Hindlimb muscle (tissue), 1 donor: Measurements from ENCODE around the gene PMAIP1. TPM values are rescaled to one million over a fixed set of nuclear protein-coding genes. Genes with fewer than 3 reads are reported as not detected.

Experiments used
- DNase-seq: peaks from one replicate; pipeline ENCODE4 v3.0.0-alpha.2; 2013
- polyA plus RNA-seq: library from polyadenylated mRNA; unstranded; fragments of 120-200 nt; gene quantifications from one replicate; pipeline ENCODE4 v1.2.1, GENCODE V29; 2013; ENCODE audit not compliant: insufficient read length

Gene PMAIP1
- polyA plus RNA-seq, 1 donor = 50.3 TPM

- DNase-seq = no peak
Observed at GRCh38 chr18:59915606-59916005, 15.8 kb downstream of the PMAIP1 start.

GRCh38 chr18:59916746-59917145 is 16.9 kb downstream of the PMAIP1 start:
- DNase-seq = no peak

- DNase-seq = no peak
Observed at GRCh38 chr18:59917422-59917821, 17.6 kb downstream of the PMAIP1 start.

- DNase-seq = peak; percentile 43
Observed at GRCh38 chr18:59918320-59918755, 18.5 kb downstream of the PMAIP1 start.

- DNase-seq = no peak
Observed at GRCh38 chr18:59918997-59919396, 19.2 kb downstream of the PMAIP1 start.

GRCh38 chr18:59921384-59921891 is 21.6 kb downstream of the PMAIP1 start:
- no peak for DNase-seq

GRCh38 chr18:59923539-59924196 is 23.9 kb downstream of the PMAIP1 start:
- DNase-seq = no peak

- DNase-seq = no peak
Observed at GRCh38 chr18:59926131-59926530, 26.3 kb downstream of the PMAIP1 start.

- DNase-seq = no peak
Observed at GRCh38 chr18:59927246-59927825, 27.5 kb downstream of the PMAIP1 start.

GRCh38 chr18:59928201-59928600 is 28.4 kb downstream of the PMAIP1 start:
- no peak for DNase-seq

GRCh38 chr18:59929621-59930295 is 30.0 kb downstream of the PMAIP1 start:
- DNase-seq = no peak

- DNase-seq = no peak
Observed at GRCh38 chr18:59932401-59932800, 32.6 kb downstream of the PMAIP1 start.

- DNase-seq = no peak
Observed at GRCh38 chr18:59938676-59939075, 38.9 kb downstream of the PMAIP1 start.

- no peak for DNase-seq
Observed at GRCh38 chr18:59939127-59939526, 39.3 kb downstream of the PMAIP1 start.

- no peak for DNase-seq
Observed at GRCh38 chr18:59940068-59940467, 40.3 kb downstream of the PMAIP1 start.

- DNase-seq = no peak
Observed at GRCh38 chr18:59941331-59941730, 41.5 kb downstream of the PMAIP1 start.

- DNase-seq = no peak
Observed at GRCh38 chr18:59942601-59943000, 42.8 kb downstream of the PMAIP1 start.

- no peak for DNase-seq
Observed at GRCh38 chr18:59945544-59945943, 45.7 kb downstream of the PMAIP1 start.

GRCh38 chr18:59950215-59950944 is 50.6 kb downstream of the PMAIP1 start:
- DNase-seq = no peak

- DNase-seq = no peak
Observed at GRCh38 chr18:59951591-59951990, 51.8 kb downstream of the PMAIP1 start.

GRCh38 chr18:59952283-59953007 is 52.6 kb downstream of the PMAIP1 start:
- no peak for DNase-seq
